ENCODE data around the gene NDRG3. TPM values are rescaled to one million over a fixed set of nuclear protein-coding genes. Genes with fewer than 3 reads are reported as not detected.

NDRG3 gene
- total RNA-seq, 6 donors from 2014 or later: 7.8 to 28.7 (median 18.2) TPM

DNA sequence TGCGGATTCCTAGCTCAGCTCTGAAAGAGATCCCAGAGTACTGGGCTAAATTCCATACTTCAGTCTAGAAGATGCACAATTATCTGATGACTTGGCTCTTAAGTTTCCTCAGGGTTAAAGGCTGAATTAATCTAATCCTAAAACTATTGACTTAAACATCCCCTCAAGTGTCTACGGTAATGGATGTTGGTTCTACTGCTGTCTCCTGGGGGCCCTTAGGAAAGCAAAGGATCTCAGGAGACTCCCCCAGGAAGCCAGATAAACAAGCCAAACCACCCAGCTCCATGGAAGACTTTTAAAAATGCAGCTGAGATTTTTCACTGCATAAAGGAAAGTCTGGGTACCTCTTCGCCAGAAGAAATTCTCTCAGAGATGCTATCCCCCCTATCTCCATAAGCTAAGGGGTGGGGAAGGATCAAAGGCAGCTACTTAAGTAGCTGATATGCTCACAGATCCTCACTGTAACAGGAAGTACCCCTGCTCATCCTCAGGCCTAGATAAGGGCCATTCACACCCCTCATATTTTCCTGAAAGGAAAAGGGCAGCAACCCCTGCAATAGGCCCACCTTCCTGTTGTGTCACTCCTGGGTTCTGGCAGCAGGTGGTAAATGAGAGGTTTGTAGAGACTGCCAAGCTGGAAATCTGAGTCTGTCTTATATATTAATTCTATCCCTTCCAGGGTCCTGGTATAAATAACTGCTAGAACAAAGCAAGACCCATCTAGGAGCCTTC, 9.3 kb downstream of the NDRG3 start:
- no peaks in the 10 kb centered on the region for H3K27me3 ChIP-seq
- ATAC-seq (ENCODE audit: low FRiP score in 2 of 2) (no peak), DNase-seq (no peak)
- no peak overlapping the region for H3K27ac ChIP-seq
- peaks cover 0 to 5% (median 0%) of the 10 kb centered on the region in 4 donors for H3K4me1 ChIP-seq
- TF ChIP-seq, protein P1, sequence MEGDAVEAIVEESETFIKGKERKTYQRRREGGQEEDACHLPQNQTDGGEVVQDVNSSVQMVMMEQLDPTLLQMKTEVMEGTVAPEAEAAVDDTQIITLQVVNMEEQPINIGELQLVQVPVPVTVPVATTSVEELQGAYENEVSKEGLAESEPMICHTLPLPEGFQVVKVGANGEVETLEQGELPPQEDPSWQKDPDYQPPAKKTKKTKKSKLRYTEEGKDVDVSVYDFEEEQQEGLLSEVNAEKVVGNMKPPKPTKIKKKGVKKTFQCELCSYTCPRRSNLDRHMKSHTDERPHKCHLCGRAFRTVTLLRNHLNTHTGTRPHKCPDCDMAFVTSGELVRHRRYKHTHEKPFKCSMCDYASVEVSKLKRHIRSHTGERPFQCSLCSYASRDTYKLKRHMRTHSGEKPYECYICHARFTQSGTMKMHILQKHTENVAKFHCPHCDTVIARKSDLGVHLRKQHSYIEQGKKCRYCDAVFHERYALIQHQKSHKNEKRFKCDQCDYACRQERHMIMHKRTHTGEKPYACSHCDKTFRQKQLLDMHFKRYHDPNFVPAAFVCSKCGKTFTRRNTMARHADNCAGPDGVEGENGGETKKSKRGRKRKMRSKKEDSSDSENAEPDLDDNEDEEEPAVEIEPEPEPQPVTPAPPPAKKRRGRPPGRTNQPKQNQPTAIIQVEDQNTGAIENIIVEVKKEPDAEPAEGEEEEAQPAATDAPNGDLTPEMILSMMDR (IDR thresholded peaks at IDR 0.05): no peak
- TF ChIP-seq POLR2AphosphoS5 (IDR thresholded peaks at IDR 0.05): no peak
- no peak for TF ChIP-seq POLR2A (IDR thresholded peaks at IDR 0.05)
- no peak for TF ChIP-seq EP300 (IDR thresholded peaks at IDR 0.05)
- H3K4me3 ChIP-seq: no peak overlapping the region
- no peaks in the 10 kb centered on the region for H3K36me3 ChIP-seq
- 86% methylated on average over 3 of the region's 3 CpGs for WGBS, 2 donors
- no peaks in the 10 kb centered on the region for H3K9me3 ChIP-seq

DNA sequence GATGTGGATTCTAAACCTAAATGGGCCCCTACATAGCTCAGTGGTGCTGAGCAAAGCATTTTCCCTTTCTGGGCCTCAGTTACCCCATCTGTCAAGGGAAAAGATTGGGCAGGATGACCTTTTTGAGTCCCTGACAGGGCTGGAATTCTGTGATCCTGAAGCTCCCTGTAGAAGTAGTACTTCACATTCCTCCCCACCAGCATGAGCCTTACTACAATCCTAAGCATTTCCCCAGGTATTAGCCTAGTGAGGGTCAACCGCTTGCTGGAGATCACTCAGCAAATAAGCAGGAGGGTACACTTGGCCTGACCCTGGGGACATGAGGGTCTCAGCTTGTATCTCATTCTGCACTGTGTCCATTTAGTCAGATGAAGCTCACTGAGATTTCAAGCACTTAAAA, 13.4 kb downstream of the NDRG3 start:
- peaks cover 0 to 5% (median 0%) of the 10 kb centered on the region in 4 donors for H3K4me1 ChIP-seq
- TF ChIP-seq POLR2AphosphoS5 (IDR thresholded peaks at IDR 0.05): no peak
- no peak for TF ChIP-seq POLR2A (IDR thresholded peaks at IDR 0.05)
- no peak for TF ChIP-seq EP300 (IDR thresholded peaks at IDR 0.05)
- TF ChIP-seq, protein P1 (IDR thresholded peaks at IDR 0.05): no peak
- ATAC-seq (ENCODE audit: low FRiP score in 2 of 2): no peak
- no peaks in the 10 kb centered on the region for H3K9me3 ChIP-seq
- no peak for DNase-seq
- no peak overlapping the region for H3K27ac ChIP-seq
- no peak overlapping the region for H3K4me3 ChIP-seq
- WGBS, 2 donors: 100% methylated on average over 1 of the region's 1 CpG
- no peaks in the 10 kb centered on the region for H3K36me3 ChIP-seq
- H3K27me3 ChIP-seq: no peaks in the 10 kb centered on the region

DNA sequence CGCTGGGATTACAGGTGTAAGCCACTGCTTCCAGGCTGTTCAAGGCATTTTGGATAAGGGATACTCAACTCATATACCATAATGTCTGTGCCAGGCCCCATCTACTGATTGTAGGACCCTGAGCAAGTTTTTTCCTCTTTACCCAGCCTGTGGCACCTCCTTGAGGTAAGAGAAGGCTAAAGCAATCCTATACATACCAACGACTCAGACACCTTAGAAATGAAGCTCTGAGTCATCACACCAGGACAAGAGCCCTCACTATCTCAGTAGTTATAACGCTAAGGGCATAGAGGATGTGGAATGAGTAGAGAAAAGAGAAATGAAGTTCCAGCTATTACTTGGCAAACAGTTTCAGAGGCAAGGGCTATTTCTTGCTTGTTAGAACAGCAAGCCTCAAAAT, 16.9 kb downstream of the NDRG3 start:
- no peaks in the 10 kb centered on the region for H3K27me3 ChIP-seq
- TF ChIP-seq EP300 (IDR thresholded peaks at IDR 0.05): no peak
- TF ChIP-seq POLR2A (IDR thresholded peaks at IDR 0.05): no peak
- TF ChIP-seq, protein P1 (IDR thresholded peaks at IDR 0.05): no peak
- no peak for TF ChIP-seq POLR2AphosphoS5 (IDR thresholded peaks at IDR 0.05)
- no peak for ATAC-seq (ENCODE audit: low FRiP score in 2 of 2)
- H3K4me3 ChIP-seq: no peak overlapping the region
- no peaks in the 10 kb centered on the region for H3K4me1 ChIP-seq
- H3K36me3 ChIP-seq: peaks cover 0 to 4% (median 0%) of the 10 kb centered on the region in 4 donors
- WGBS, 2 donors: 59 to 64% methylated on average over 3 of the region's 3 CpGs
- no peak for DNase-seq
- H3K27ac ChIP-seq: no peak overlapping the region
- no peaks in the 10 kb centered on the region for H3K9me3 ChIP-seq

DNA sequence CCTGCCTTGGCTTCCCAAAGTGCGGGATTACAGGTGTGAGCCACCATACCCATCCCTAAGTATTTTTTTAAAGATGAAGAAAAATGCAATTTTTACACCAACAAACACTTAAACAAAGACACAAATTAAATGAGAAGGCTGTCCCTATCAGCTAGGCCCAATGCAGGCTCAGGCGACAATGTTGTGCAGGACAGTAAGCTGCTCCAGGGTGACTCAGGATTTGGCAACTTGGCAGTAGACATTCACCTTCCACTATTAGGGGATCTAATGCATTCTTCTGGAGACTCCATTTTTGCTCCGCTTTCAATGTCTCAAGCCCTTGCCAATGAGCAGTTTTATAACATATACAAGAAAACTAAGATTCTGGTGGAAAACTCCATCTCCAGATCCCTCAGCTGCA, 19.7 kb downstream of the NDRG3 start:
- DNase-seq: no peak
- 95 to 98% methylated on average over 3 of the region's 3 CpGs for WGBS, 2 donors
- Histone ChIP-seq H3K4me3 (no peak overlapping the region), H3K27me3 (no peaks in the 10 kb centered on the region), H3K9me3 (no peaks in the 10 kb centered on the region), H3K4me1 (no peaks in the 10 kb centered on the region), H3K27ac (no peak overlapping the region), H3K36me3 (peaks cover 0 to 8% (median 2%) of the 10 kb centered on the region in 4 donors)
- TF ChIP-seq POLR2A (IDR thresholded peaks at IDR 0.05) (no peak), POLR2AphosphoS5 (IDR thresholded peaks at IDR 0.05) (no peak), EP300 (IDR thresholded peaks at IDR 0.05) (no peak)
- TF ChIP-seq, protein P1 (IDR thresholded peaks at IDR 0.05): no peak
- ATAC-seq (ENCODE audit: low FRiP score in 2 of 2): no peak

DNA sequence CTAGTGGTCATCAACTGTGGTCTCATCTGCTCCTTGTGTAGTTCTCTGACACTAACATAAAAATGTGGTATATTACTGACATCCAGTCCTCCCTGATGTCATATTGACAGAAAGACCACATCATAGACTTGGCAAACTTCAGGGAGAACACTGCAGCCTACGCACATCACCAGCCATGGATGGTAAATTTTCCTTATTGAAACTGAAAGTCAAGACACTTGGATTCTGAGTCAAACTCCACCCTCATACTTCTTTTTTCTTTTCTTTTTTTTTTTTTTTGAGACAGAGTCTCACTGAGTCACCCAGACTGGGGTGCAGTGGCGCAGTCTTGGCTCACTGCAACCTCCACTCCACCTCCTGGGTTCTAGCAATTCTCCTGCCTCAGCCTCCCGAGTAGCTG, 25.4 kb downstream of the NDRG3 start:
- Histone ChIP-seq H3K9me3 (no peaks in the 10 kb centered on the region), H3K36me3 (peaks cover 0 to 24% (median 6%) of the 10 kb centered on the region in 4 donors), H3K4me3 (no peak overlapping the region), H3K4me1 (no peaks in the 10 kb centered on the region), H3K27me3 (no peaks in the 10 kb centered on the region), H3K27ac (no peak overlapping the region)
- WGBS, 2 donors: 89 to 96% methylated on average over 3 of the region's 3 CpGs
- no peak for ATAC-seq (ENCODE audit: low FRiP score in 2 of 2)
- no peak for TF ChIP-seq POLR2A (IDR thresholded peaks at IDR 0.05)
- TF ChIP-seq, protein P1 (IDR thresholded peaks at IDR 0.05): no peak
- TF ChIP-seq EP300 (IDR thresholded peaks at IDR 0.05): no peak
- no peak for DNase-seq
